ENCODE results near the gene BAG2. TPM values are rescaled to one million over a fixed set of nuclear protein-coding genes. Genes with fewer than 3 reads are reported as not detected.

The BAG2 gene
- polyA plus RNA-seq, 2 of the 4 experiments (the other 2 are of a cell fraction) = 9.5 to 13.9 TPM

DNA sequence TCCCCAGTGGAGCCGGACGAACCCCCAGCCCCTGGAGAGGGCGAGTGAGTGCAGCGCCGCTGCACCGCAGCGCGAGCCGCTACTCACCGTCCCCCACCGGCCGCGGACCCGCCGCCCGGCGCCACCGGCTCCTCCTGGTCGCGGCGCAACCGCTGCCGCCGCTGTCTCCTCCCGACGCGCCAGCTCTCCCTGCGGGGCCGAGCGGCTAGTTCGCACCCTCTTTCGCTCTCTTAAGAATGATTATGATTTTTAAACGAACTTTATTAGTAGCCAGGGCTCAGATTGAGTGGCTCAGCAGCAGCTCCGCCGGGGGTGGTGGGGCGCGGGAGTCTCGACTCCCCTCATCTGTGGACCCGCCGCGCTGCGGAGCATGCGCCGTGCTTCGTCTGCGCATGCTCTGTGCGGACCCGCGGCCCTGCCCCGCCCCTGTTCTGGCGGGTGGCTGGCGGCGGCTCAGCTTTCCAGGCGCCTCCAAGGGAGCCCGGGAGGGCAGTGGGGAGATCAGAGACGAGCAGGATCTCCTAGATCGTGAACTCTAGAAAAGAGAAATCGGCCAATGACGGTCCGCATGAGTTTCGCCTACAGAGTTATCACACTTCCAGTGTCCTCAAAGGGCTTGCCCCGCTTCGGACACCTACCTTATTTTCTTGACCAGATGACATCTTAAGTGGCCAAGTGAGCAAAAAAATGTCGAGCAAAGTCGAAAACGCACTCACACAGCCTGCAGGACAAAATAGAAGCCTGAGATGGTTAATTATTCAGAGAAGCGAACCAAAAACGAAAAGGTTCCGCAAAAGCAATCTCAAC lies 50.0 kb downstream of the BAG2 start, which contains the start of gene RAB23:
RAB23 (minus strand) TSS at position 372 of the 807 bp plus-strand sequence. CDS start 11,927 bp downstream, outside the sequence.
- DNase-seq (ENCODE audit: low read depth in 1 of 2, low spot score in 1 of 2) = peak; percentile 57 to 77
- ChIA-PET POLR2A (interaction anchor here (0.8 to 1.8 kb wide), 3 partner anchors 9 to 94 kb away, joined by 3 to 10 read pairs (median 6); no protein-coding TSS in a partner anchor), CTCF (interaction anchor here (0.6 to 1.9 kb wide), 12 partner anchors 9 to 579 kb away, joined by 3 to 13 read pairs (median 3); partner anchors contain the start of genes DST and PRIM2)
- Histone ChIP-seq H3K27ac (peak within 1 kb of the TSS; percentile 95 to 98), H3K4me3 (peak within 1 kb of the TSS; percentile 100), H3K9me3 (no peaks in the 10 kb centered on the region), H3K4me2 (peak within 1 kb of the TSS; percentile 87), H3K4me1 (no peaks in the 10 kb centered on the region)
- peak; percentile 87 to 95 for ATAC-seq
- TF ChIP-seq PHF8 (IDR thresholded peaks at IDR 0.05; ENCODE audit: borderline replicate concordance, low read depth) (peak; percentile 35; the same call in 1 of the 2 replicates), KDM1A (IDR thresholded peaks at IDR 0.05; ENCODE audit: low read depth) (no peak), MYC (IDR thresholded peaks at IDR 0.05; ENCODE audit: borderline replicate concordance, low read length) (no peak), POLR2AphosphoS2 (conservative IDR thresholded peaks at IDR 0.05; ENCODE audit: low read length) (no peak), RCOR1 (IDR thresholded peaks at IDR 0.05; ENCODE audit: low read depth, low read length) (no peak), POLR2A (IDR thresholded peaks at IDR 0.05; ENCODE audit: low read length) (peak; percentile 82), CHD2 (IDR thresholded peaks at IDR 0.05; ENCODE audit: low read length, partially characterized antibody) (no peak), CEBPB (IDR thresholded peaks at IDR 0.05) (no peak), CBX8 (IDR thresholded peaks at IDR 0.05) (no peak), JUN (IDR thresholded peaks at IDR 0.05) (peak; percentile 50 to 66; a peak in 2 of 5 replicates), CBX2 (IDR thresholded peaks at IDR 0.05; ENCODE audit: borderline replicate concordance, low read depth) (no peak)
- TF ChIP-seq, protein P1, sequence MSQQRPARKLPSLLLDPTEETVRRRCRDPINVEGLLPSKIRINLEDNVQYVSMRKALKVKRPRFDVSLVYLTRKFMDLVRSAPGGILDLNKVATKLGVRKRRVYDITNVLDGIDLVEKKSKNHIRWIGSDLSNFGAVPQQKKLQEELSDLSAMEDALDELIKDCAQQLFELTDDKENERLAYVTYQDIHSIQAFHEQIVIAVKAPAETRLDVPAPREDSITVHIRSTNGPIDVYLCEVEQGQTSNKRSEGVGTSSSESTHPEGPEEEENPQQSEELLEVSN (IDR thresholded peaks at IDR 0.05; ENCODE audit: borderline replicate concordance, low read depth) = 0 out of 2 replicates have a peak, but pooled peaks have one; percentile 32
- TF ChIP-seq, protein P2, sequence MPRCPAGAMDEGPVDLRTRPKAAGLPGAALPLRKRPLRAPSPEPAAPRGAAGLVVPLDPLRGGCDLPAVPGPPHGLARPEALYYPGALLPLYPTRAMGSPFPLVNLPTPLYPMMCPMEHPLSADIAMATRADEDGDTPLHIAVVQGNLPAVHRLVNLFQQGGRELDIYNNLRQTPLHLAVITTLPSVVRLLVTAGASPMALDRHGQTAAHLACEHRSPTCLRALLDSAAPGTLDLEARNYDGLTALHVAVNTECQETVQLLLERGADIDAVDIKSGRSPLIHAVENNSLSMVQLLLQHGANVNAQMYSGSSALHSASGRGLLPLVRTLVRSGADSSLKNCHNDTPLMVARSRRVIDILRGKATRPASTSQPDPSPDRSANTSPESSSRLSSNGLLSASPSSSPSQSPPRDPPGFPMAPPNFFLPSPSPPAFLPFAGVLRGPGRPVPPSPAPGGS (IDR thresholded peaks at IDR 0.05) = peak; percentile 44; the same call in 1 of the 3 replicates
- no peak for FAIRE-seq
- WGBS (ENCODE audit: missing lambda C conversion rate) = 2% methylated on average over 34 of the region's 69 CpGs

DNA sequence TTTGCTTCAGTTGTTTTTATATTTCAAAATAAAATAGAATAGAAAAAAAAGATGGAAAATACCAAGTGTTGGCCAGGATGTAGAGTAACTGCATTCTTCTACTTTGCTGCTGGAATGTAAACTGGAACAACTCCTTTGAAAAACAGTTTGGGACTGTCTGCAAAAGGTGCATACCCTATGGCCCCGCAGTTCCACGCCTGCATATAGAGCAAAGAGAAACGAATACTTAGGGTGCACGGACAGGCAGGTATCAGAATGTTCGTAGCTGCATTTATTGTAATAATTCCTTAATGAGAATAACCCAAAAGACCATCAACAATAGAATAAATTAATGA lies 50.6 kb downstream of the BAG2 start:
- WGBS (ENCODE audit: missing lambda C conversion rate) = 50% methylated on average over 5 of the region's 5 CpGs
- no peak for FAIRE-seq
- DNase-seq (ENCODE audit: low read depth in 1 of 2, low spot score in 1 of 2) = no peak
- no peak for ATAC-seq
- Histone ChIP-seq H3K4me1 (no peaks in the 10 kb centered on the region), H3K4me3 (peak overlapping the region; percentile 100), H3K27ac (peak overlapping the region; percentile 95 to 98), H3K9me3 (no peaks in the 10 kb centered on the region), H3K4me2 (peak overlapping the region; percentile 75)
- ChIA-PET CTCF (interaction anchor here (1.6 kb wide), 2 partner anchors 91 to 110 kb away, joined by 3 to 7 read pairs; no protein-coding TSS in a partner anchor), POLR2A (no interaction called here)
- TF ChIP-seq POLR2A (IDR thresholded peaks at IDR 0.05; ENCODE audit: low read length) = no peak
- TF ChIP-seq SREBF2 (IDR thresholded peaks at IDR 0.05) = no peak
- TF ChIP-seq, protein P3, sequence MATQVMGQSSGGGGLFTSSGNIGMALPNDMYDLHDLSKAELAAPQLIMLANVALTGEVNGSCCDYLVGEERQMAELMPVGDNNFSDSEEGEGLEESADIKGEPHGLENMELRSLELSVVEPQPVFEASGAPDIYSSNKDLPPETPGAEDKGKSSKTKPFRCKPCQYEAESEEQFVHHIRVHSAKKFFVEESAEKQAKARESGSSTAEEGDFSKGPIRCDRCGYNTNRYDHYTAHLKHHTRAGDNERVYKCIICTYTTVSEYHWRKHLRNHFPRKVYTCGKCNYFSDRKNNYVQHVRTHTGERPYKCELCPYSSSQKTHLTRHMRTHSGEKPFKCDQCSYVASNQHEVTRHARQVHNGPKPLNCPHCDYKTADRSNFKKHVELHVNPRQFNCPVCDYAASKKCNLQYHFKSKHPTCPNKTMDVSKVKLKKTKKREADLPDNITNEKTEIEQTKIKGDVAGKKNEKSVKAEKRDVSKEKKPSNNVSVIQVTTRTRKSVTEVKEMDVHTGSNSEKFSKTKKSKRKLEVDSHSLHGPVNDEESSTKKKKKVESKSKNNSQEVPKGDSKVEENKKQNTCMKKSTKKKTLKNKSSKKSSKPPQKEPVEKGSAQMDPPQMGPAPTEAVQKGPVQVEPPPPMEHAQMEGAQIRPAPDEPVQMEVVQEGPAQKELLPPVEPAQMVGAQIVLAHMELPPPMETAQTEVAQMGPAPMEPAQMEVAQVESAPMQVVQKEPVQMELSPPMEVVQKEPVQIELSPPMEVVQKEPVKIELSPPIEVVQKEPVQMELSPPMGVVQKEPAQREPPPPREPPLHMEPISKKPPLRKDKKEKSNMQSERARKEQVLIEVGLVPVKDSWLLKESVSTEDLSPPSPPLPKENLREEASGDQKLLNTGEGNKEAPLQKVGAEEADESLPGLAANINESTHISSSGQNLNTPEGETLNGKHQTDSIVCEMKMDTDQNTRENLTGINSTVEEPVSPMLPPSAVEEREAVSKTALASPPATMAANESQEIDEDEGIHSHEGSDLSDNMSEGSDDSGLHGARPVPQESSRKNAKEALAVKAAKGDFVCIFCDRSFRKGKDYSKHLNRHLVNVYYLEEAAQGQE (IDR thresholded peaks at IDR 0.05) = no peak
- no peak for TF ChIP-seq ZSCAN20 (CRISPR knock-in tag; IDR thresholded peaks at IDR 0.05)
- no peak for TF ChIP-seq CBX2 (IDR thresholded peaks at IDR 0.05; ENCODE audit: borderline replicate concordance, low read depth)
- no peak for TF ChIP-seq EHF (CRISPR knock-in tag; IDR thresholded peaks at IDR 0.05)
- no peak for TF ChIP-seq MAZ (IDR thresholded peaks at IDR 0.05; ENCODE audit: borderline replicate concordance, low read depth, low read length)
- TF ChIP-seq, protein P4, sequence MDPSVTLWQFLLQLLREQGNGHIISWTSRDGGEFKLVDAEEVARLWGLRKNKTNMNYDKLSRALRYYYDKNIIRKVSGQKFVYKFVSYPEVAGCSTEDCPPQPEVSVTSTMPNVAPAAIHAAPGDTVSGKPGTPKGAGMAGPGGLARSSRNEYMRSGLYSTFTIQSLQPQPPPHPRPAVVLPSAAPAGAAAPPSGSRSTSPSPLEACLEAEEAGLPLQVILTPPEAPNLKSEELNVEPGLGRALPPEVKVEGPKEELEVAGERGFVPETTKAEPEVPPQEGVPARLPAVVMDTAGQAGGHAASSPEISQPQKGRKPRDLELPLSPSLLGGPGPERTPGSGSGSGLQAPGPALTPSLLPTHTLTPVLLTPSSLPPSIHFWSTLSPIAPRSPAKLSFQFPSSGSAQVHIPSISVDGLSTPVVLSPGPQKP (IDR thresholded peaks at IDR 0.05; ENCODE audit: low read depth, low read length) = no peak
- TF ChIP-seq, protein P5, sequence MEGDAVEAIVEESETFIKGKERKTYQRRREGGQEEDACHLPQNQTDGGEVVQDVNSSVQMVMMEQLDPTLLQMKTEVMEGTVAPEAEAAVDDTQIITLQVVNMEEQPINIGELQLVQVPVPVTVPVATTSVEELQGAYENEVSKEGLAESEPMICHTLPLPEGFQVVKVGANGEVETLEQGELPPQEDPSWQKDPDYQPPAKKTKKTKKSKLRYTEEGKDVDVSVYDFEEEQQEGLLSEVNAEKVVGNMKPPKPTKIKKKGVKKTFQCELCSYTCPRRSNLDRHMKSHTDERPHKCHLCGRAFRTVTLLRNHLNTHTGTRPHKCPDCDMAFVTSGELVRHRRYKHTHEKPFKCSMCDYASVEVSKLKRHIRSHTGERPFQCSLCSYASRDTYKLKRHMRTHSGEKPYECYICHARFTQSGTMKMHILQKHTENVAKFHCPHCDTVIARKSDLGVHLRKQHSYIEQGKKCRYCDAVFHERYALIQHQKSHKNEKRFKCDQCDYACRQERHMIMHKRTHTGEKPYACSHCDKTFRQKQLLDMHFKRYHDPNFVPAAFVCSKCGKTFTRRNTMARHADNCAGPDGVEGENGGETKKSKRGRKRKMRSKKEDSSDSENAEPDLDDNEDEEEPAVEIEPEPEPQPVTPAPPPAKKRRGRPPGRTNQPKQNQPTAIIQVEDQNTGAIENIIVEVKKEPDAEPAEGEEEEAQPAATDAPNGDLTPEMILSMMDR (IDR thresholded peaks at IDR 0.05) = no peak
- no peak for TF ChIP-seq KDM5A (IDR thresholded peaks at IDR 0.05)
- no peak for TF ChIP-seq RFX5 (IDR thresholded peaks at IDR 0.05)
- TF ChIP-seq FOXS1 (CRISPR knock-in tag; IDR thresholded peaks at IDR 0.05) = no peak
- no peak for TF ChIP-seq ESRRA (IDR thresholded peaks at IDR 0.05; ENCODE audit: borderline replicate concordance, low read length)
